Astrocyte (in vitro differentiated cells and primary cell): ENCODE data around the gene BTF3. TPM values are rescaled to one million over a fixed set of nuclear protein-coding genes. Genes with fewer than 3 reads are reported as not detected.

Experiments used
- DNase-seq: peaks from one replicate; pipeline ENCODE4 v3.0.0-alpha.2; 2010; ENCODE audit warnings: low read depth
- FAIRE-seq: peaks from 2 replicates; lab custom pipeline; 2011; peaks lifted over from hg19 to GRCh38; lab: Jason Lieb, UNC
- H2AFZ ChIP-seq: 2 replicates; pipeline ENCODE4 v1.6.0; 2012; ENCODE audit warnings: low read depth, low read length, inconsistent platforms
- H3K27ac ChIP-seq: 2 replicates; pipeline ENCODE4 v1.5.1; 2011; ENCODE audit warnings: low read depth, low read length, inconsistent platforms
- H3K27me3 ChIP-seq: 2 replicates; pipeline ENCODE4 v1.6.0; 2011; ENCODE audit warnings: low read length, inconsistent platforms; ENCODE audit not compliant: insufficient read depth
- H3K36me3 ChIP-seq: 2 replicates; pipeline ENCODE4 v1.5.1; 2011; ENCODE audit warnings: low read length, inconsistent platforms; ENCODE audit not compliant: insufficient read depth
- H3K4me1 ChIP-seq: 2 replicates; pipeline ENCODE4 v1.5.1; 2011; ENCODE audit warnings: low read length, inconsistent platforms; ENCODE audit not compliant: insufficient read depth
- H3K4me2 ChIP-seq: 2 replicates; pipeline ENCODE4 v1.6.0; 2012; ENCODE audit warnings: low read length, inconsistent platforms
- H3K4me3 ChIP-seq: 2 replicates; pipeline ENCODE4 v1.5.1; 2011; ENCODE audit warnings: low read depth, mild to moderate bottlenecking, low read length, inconsistent platforms; ENCODE audit not compliant: insufficient read depth
- H3K79me2 ChIP-seq: 2 replicates; pipeline ENCODE4 v1.6.0; 2012; ENCODE audit warnings: mild to moderate bottlenecking, low read length, inconsistent platforms; ENCODE audit not compliant: insufficient read depth
- H3K9ac ChIP-seq: 2 replicates; pipeline ENCODE4 v1.6.0; 2012; ENCODE audit warnings: mild to moderate bottlenecking, low read length, inconsistent platforms
- H3K9me3 ChIP-seq: 2 replicates; pipeline ENCODE4 v1.5.1; 2012; ENCODE audit warnings: low read depth, mild to moderate bottlenecking, low read length, inconsistent platforms; ENCODE audit not compliant: insufficient read depth
- H4K20me1 ChIP-seq: 2 replicates; pipeline ENCODE4 v1.6.0; 2012; ENCODE audit warnings: low read length, inconsistent platforms; ENCODE audit not compliant: insufficient read depth
- H3K27ac Mint-ChIP-seq: one replicate; pipeline ENCODE4 v1.8.0; 2021; ENCODE audit warnings: mild to moderate bottlenecking, mixed read lengths; ENCODE audit not compliant: unreplicated experiment
- H3K27me3 Mint-ChIP-seq: one replicate; pipeline ENCODE4 v1.8.0; 2021; ENCODE audit warnings: low read depth, mixed read lengths; ENCODE audit not compliant: unreplicated experiment
- H3K36me3 Mint-ChIP-seq: one replicate; pipeline ENCODE4 v1.8.0; 2021; ENCODE audit warnings: low read depth, mixed read lengths; ENCODE audit not compliant: unreplicated experiment
- H3K4me1 Mint-ChIP-seq: one replicate; pipeline ENCODE4 v1.8.0; 2021; ENCODE audit warnings: low read depth, mixed read lengths; ENCODE audit not compliant: unreplicated experiment
- H3K4me3 Mint-ChIP-seq: one replicate; pipeline ENCODE4 v1.8.0; 2021; ENCODE audit warnings: mild to moderate bottlenecking, moderate library complexity, mixed read lengths; ENCODE audit not compliant: unreplicated experiment
- H3K9me3 Mint-ChIP-seq: one replicate; pipeline ENCODE4 v1.8.0; 2021; ENCODE audit warnings: mild to moderate bottlenecking, mixed read lengths; ENCODE audit not compliant: unreplicated experiment
- EZH2 ChIP-seq: IDR thresholded peaks from 2 replicates; pipeline ENCODE4 v1.6.1; 2012; ENCODE audit warnings: mild to moderate bottlenecking, low read length, inconsistent platforms; ENCODE audit not compliant: insufficient read depth
- total RNA-seq: library from RNA; stranded (reverse); gene quantifications from 2 replicates; pipeline ENCODE4 v1.2.1, GENCODE V29; 2021
- TF ChIP-seq, protein P1 (sequence below): IDR thresholded peaks from 2 replicates; pipeline ENCODE4 v1.5.1; 2011; ENCODE audit warnings: low read depth, mild to moderate bottlenecking, inconsistent platforms, low read length, moderate library complexity; ENCODE audit not compliant: insufficient read depth

BTF3 gene
- total RNA-seq, 1 donor from 2014 or later, result 524 TPM

DNA sequence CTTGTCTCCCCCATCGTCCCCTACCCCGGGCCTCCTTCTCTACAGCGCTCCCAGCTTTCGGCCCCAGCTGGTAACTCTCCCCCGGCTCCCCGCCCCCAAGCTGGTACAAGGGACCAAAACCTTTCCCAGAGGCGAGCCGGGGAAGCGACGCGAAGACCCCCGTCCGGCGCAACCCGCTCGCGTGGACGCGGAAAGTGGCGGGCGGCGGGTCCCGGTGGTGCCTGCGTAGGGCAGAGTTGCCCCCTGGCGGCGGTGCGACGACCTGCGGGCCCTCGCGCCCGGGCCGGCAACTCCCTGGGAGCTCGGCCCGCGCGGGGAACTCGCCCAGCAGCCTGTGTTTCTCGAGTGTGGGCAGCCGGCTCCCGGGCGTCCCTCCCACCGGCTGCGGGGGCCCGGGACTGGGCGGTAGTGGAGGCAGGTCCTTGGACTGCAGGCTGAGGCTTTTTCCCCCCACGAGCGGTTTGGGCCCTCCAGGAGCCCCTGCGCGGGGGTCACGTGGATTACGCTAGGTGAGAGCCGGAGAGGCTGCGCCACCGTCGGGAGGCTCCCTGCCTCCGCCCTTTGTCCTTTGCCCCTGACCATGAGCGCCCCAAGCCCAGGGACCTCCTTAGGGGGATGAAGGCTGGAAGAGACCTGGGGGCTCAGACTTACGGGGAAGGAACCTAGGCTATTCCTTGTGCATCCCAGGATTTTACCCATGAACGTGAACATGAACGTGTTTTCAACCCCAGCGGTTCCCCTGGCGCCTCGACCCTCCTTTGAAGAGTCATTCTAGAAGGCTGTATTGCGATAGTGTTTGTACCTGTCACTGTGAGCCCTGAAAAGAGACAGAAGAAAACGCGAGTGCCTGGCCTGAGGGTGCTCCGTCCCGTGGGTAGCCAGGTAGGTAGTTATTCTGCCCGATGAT is 46.8 kb upstream of the BTF3 start:
- H3K36me3 ChIP-seq, result no peaks in the 10 kb centered on the region
- no peaks in the 10 kb centered on the region for H3K36me3 Mint-ChIP-seq
- peaks cover 49% of the 10 kb centered on the region for H3K27me3 Mint-ChIP-seq
- peaks cover 20% of the 10 kb centered on the region for H3K79me2 ChIP-seq
- H3K9me3 ChIP-seq, result no peaks in the 10 kb centered on the region
- H3K4me1 Mint-ChIP-seq, result no peaks in the 10 kb centered on the region
- H3K9me3 Mint-ChIP-seq, result no peaks in the 10 kb centered on the region
- peak overlapping the region; percentile 74 for H3K4me3 Mint-ChIP-seq
- H3K4me1 ChIP-seq, result peaks cover 15% of the 10 kb centered on the region
- H3K4me2 ChIP-seq, result peak overlapping the region; percentile 93
- H3K9ac ChIP-seq, result peak overlapping the region; percentile 71
- peak overlapping the region; percentile 76 for H2AFZ ChIP-seq
- no peak overlapping the region for H3K27ac Mint-ChIP-seq
- DNase-seq (no peak), FAIRE-seq (no peak)
- H3K4me3 ChIP-seq, result peak overlapping the region; percentile 67
- peaks cover 11% of the 10 kb centered on the region for H3K27me3 ChIP-seq
- peaks cover 4% of the 10 kb centered on the region for H4K20me1 ChIP-seq
- H3K27ac ChIP-seq, result peak overlapping the region; percentile 2
- TF ChIP-seq, protein P1, sequence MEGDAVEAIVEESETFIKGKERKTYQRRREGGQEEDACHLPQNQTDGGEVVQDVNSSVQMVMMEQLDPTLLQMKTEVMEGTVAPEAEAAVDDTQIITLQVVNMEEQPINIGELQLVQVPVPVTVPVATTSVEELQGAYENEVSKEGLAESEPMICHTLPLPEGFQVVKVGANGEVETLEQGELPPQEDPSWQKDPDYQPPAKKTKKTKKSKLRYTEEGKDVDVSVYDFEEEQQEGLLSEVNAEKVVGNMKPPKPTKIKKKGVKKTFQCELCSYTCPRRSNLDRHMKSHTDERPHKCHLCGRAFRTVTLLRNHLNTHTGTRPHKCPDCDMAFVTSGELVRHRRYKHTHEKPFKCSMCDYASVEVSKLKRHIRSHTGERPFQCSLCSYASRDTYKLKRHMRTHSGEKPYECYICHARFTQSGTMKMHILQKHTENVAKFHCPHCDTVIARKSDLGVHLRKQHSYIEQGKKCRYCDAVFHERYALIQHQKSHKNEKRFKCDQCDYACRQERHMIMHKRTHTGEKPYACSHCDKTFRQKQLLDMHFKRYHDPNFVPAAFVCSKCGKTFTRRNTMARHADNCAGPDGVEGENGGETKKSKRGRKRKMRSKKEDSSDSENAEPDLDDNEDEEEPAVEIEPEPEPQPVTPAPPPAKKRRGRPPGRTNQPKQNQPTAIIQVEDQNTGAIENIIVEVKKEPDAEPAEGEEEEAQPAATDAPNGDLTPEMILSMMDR, result peak; percentile 25
- no peak for TF ChIP-seq EZH2

DNA sequence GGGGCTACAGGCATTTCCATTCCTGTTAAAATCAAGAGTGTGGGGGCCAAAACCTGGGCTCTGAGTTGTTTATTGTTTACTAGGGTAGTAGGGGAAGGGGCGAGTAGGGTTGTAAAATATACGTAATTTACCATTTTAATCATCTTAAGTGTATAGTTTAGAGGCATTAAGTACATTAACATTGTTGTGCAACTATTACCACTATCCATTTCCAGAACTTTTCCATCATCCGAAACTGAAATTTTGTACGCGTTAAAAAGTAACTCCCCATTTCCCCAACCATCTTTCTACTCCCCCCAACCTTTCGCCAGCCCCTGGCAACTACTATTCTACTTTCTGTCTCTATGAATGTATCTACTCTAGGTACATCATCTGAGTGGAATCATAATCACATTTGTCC is 46.0 kb upstream of the BTF3 start:
- TF ChIP-seq, protein P1, result no peak
- no peak for TF ChIP-seq EZH2
- no peaks in the 10 kb centered on the region for H3K36me3 ChIP-seq
- H3K4me1 ChIP-seq, result peaks cover 15% of the 10 kb centered on the region
- H3K4me3 ChIP-seq, result no peak overlapping the region
- peaks cover 11% of the 10 kb centered on the region for H3K27me3 ChIP-seq
- peak overlapping the region; percentile 93 for H3K4me2 ChIP-seq
- no peaks in the 10 kb centered on the region for H3K9me3 Mint-ChIP-seq
- H3K36me3 Mint-ChIP-seq, result no peaks in the 10 kb centered on the region
- no peaks in the 10 kb centered on the region for H3K4me1 Mint-ChIP-seq
- H3K9ac ChIP-seq, result no peak overlapping the region
- peaks cover 15% of the 10 kb centered on the region for H3K79me2 ChIP-seq
- no peak for DNase-seq
- H3K27ac Mint-ChIP-seq, result no peak overlapping the region
- no peaks in the 10 kb centered on the region for H3K9me3 ChIP-seq
- no peak overlapping the region for H3K4me3 Mint-ChIP-seq
- H3K27me3 Mint-ChIP-seq, result peaks cover 49% of the 10 kb centered on the region
- H3K27ac ChIP-seq, result no peak overlapping the region
- FAIRE-seq, result no peak
- H4K20me1 ChIP-seq, result no peaks in the 10 kb centered on the region
- no peak overlapping the region for H2AFZ ChIP-seq
